Measurements from ENCODE around the gene SEPSECS.

SEPSECS gene

DNA sequence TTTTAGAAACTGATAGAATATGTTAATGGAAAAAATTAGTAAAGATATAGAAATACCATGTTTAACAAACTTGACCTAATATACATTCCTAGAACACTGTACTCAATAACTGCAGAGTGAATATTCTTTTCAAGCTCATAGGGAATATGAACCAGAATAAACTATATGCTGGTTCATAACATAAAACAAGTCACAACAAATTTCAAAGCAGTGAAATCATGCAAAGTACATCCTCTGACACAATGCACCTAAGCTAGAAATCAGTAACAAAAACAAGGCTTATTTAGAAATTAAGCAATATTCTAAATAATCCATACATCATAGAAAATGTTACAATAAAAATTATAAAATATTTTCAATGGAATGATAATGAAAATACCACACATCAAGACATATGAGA lies 9.2 kb upstream of the SEPSECS start:
- Histone ChIP-seq H3K27ac (no peak overlapping the region), H3K4me3 (no peak overlapping the region)
- DNase-seq (ENCODE audit: low spot score): no peak
- TF ChIP-seq, protein P1, sequence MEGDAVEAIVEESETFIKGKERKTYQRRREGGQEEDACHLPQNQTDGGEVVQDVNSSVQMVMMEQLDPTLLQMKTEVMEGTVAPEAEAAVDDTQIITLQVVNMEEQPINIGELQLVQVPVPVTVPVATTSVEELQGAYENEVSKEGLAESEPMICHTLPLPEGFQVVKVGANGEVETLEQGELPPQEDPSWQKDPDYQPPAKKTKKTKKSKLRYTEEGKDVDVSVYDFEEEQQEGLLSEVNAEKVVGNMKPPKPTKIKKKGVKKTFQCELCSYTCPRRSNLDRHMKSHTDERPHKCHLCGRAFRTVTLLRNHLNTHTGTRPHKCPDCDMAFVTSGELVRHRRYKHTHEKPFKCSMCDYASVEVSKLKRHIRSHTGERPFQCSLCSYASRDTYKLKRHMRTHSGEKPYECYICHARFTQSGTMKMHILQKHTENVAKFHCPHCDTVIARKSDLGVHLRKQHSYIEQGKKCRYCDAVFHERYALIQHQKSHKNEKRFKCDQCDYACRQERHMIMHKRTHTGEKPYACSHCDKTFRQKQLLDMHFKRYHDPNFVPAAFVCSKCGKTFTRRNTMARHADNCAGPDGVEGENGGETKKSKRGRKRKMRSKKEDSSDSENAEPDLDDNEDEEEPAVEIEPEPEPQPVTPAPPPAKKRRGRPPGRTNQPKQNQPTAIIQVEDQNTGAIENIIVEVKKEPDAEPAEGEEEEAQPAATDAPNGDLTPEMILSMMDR (IDR thresholded peaks at IDR 0.05): no peak

DNA sequence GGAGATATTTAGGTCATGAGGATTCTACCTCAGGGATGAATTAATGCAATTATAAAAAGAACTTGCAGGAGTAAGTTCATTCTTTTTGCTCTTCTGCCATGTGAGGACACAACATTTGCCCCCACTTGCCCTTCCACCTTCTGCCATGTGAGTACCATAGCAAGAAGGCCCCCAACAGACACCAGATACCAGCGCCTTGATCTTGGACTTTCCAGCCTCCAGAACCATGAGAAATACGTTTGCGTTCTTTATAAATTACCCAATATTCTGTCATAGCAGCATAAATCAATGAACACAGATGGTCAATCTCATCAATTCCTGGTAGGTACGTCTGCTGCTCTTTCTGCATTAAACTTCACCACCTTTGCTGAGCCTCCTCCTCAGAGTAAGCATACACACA lies 5.7 kb upstream of the SEPSECS start:
- DNase-seq (ENCODE audit: low spot score): no peak
- no peak overlapping the region for H3K27ac ChIP-seq
- no peak overlapping the region for H3K4me3 ChIP-seq
- TF ChIP-seq, protein P1 (IDR thresholded peaks at IDR 0.05): no peak

DNA sequence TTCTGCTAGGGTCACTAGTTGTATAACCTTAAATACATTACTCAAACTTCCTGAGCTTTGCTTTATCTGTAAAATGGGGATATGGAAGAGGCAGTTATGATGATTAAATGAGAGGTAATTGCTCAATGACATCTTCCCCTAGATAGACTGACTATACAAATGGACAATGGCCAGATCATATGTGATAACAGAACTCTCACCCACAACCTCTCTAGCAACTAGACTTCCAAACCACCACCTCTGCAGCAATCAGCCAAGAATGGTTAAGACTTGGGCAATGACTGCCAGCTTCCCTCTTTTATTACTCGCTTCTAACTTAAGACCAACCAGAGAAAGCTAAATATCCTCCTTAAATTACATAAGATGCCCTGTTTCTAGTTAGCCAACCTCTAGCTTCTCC lies 2.9 kb upstream of the SEPSECS start:
- DNase-seq (ENCODE audit: low spot score): no peak
- Histone ChIP-seq H3K27ac (no peak overlapping the region), H3K4me3 (no peak overlapping the region)
- TF ChIP-seq, protein P1 (IDR thresholded peaks at IDR 0.05): no peak

DNA sequence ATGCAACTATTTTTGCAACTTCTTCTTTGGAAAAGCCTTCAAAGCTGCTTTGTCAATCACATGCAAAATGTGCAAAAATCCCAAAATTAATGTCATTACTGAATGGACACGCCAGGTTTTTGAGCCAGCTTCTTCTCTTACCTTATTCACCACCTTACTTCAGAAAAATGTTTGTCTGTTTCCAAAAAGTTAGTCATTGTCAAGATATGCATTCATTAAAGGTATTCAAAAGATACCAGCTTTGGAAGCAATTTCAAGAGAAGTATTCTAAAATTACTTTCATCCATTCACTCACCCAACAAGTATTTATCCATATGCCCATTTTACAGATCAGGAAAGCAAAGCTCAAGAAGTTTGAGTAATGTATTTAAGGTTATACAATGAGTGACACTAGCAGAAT lies 2.3 kb upstream of the SEPSECS start:
- TF ChIP-seq, protein P1 (IDR thresholded peaks at IDR 0.05): no peak
- H3K4me3 ChIP-seq: no peak overlapping the region
- DNase-seq (ENCODE audit: low spot score): no peak
- no peak overlapping the region for H3K27ac ChIP-seq

DNA sequence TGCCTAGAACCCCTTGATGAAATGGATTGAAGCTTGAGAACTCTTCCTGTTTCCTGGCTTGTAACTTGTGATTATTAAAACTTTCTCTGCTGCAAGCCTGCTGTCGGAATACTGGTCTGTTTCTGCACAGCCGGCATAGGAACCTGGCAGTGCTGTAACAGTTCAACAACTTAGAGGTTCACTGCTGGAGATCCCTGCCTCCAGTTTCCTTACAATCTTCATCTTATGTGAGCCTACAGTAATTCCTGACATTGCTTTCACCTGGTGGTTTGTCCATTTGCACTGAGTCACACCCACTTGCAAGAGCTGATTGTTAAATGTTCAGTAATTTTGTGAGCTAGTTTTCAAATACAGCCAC lies 1.3 kb upstream of the SEPSECS start:
- H3K4me3 ChIP-seq: peak overlapping the region; percentile 93
- peak overlapping the region; percentile 90 to 98 for H3K27ac ChIP-seq
- TF ChIP-seq, protein P1 (IDR thresholded peaks at IDR 0.05): no peak
- DNase-seq (ENCODE audit: low spot score): no peak

DNA sequence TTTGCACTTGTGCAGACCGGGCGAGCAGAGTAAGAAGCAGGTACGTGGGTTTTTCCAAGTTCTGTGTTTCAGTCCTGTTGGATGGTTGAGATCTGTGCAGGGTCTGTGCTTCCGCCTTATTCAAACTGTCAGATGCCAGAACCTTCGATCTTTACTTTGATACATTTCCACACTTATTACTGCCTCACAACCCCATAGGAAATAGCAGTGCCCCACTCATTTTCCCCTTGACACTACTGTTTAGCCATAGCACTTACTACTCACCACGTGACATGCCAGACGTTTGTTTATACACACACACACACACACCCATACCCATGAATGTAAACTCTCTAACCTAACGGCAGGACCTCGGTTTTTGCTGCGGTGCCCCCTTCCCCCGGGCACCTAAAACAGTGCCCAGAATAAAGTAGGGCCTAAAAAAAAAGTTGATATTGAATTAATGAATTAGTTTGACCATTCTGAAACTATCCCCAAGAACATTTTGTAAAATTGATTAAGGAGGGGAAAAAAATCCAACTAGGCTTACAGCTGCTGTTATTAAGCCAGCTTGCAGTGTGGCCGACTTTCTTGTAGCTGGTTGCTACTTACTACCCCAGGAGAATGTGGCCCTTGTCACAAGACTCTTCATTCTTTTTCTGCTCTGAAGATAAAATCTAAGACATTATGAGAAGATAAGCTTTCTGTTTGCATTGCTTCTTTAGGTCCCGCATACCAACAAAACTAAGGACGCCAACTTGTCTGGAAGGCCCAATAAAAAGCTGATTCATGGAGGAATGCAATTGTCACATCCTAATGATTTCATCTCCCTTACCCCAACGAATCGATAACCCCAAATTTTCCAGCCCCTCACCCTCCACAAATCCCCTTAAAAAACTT lies 704 bp upstream of the SEPSECS start:
- no peak for DNase-seq (ENCODE audit: low spot score)
- TF ChIP-seq, protein P1 (IDR thresholded peaks at IDR 0.05): no peak
- H3K4me3 ChIP-seq: peak overlapping the region; percentile 93
- H3K27ac ChIP-seq: peak overlapping the region; percentile 90 to 98

DNA sequence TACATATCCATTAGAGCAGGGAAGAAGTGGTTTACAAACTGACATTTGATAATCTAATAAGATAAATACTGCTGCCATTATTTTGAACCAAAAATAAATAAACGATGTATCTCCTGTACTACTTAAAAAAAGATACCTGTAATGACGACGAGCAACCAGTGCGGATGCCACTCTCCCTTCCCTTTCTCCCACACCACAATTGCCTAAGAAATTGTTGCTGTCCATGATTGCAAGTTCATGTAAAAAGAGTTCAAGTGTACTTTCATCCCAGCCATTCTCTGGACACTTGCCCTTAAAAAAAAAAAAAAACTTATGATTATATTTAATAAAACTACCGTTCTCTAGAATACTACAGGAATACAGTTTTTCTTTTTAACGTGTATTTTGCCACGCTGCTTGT lies 1.4 kb downstream of the SEPSECS start:
- no peak for DNase-seq (ENCODE audit: low spot score)
- TF ChIP-seq, protein P1 (IDR thresholded peaks at IDR 0.05): no peak
- Histone ChIP-seq H3K27ac (no peak overlapping the region), H3K4me3 (no peak overlapping the region)
